Tibial nerve (tissue), 4 donors: ENCODE measurements around the gene TYMP.

ENCODE experiments used
- EP300 ChIP-seq, 2 donors: sonication (generic); formaldehyde crosslinking; IDR thresholded peaks; one replicate each; pipeline ENCODE4 v1.6.1; 2017; ENCODE audit warnings: antibody characterized with exemption in 2 of 2, mild to moderate bottlenecking in 1 of 2
- POLR2A ChIP-seq, 2 donors: fragments of 450-650 bp; IDR thresholded peaks; one replicate each; pipeline ENCODE4 v1.6.1; 2017; ENCODE audit warnings: antibody characterized with exemption in 2 of 2, mild to moderate bottlenecking in 2 of 2, moderate library complexity in 2 of 2
- TF ChIP-seq, protein P1 (sequence below), 5 experiments: fragments of 200-600 bp in 3 of 5; fragments of 450-650 bp in 2 of 5; sonication (generic) in 3 of 5; IDR thresholded peaks; one replicate each; pipeline ENCODE4 v1.5.1; 2016 to 2019; ENCODE audit warnings: antibody characterized with exemption in 5 of 5, mild to moderate bottlenecking in 3 of 5, moderate library complexity in 2 of 5

DNA sequence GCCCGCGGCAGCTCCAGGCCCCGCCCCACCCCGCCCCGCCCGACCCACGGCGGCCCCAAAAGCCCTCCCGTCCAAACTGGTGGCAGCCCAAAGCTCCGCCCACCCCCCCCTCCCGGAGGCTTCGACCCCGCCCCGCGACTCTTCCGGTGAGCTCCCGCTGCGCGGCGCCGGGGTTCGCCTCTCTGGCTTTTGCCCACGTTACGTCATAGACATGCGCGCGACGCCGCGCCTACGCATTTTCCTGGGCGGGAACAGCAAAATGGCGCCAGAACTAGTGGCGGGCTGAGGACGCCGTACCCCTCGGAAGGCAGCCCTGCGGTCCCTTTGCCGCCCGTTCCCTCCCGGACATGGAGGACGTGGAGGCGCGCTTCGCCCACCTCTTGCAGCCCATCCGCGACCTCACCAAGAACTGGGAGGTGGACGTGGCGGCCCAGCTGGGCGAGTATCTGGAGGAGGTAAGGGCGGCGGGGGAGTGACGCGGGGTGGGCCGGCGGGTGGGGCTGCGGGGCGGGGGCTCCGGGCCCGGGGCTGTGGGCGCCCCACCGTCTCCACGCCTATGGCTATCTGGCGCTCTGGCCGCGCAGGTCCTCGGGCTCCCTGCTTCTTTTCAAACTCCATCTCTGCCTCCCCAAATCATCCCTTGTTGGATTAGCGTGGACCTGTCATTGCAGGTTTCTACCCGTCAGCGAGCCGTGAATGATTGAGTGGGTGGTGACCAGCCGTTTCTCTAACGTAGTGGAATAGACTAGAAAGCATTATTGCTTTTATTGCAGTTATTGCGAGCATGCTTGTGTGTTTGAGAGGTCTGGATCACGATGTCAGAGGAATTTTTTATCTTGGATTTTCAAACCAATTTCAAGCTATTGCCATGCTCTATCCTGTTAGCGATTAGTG, 21.6 kb downstream of the TYMP start, which contains the start of gene NCAPH2:
- TF ChIP-seq, protein P1, sequence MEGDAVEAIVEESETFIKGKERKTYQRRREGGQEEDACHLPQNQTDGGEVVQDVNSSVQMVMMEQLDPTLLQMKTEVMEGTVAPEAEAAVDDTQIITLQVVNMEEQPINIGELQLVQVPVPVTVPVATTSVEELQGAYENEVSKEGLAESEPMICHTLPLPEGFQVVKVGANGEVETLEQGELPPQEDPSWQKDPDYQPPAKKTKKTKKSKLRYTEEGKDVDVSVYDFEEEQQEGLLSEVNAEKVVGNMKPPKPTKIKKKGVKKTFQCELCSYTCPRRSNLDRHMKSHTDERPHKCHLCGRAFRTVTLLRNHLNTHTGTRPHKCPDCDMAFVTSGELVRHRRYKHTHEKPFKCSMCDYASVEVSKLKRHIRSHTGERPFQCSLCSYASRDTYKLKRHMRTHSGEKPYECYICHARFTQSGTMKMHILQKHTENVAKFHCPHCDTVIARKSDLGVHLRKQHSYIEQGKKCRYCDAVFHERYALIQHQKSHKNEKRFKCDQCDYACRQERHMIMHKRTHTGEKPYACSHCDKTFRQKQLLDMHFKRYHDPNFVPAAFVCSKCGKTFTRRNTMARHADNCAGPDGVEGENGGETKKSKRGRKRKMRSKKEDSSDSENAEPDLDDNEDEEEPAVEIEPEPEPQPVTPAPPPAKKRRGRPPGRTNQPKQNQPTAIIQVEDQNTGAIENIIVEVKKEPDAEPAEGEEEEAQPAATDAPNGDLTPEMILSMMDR (IDR thresholded peaks at IDR 0.05), result peak in 2 of 5 experiments; percentile 26 to 31
- peak; percentile 66 to 84 for TF ChIP-seq POLR2A (IDR thresholded peaks at IDR 0.05)
- TF ChIP-seq EP300 (IDR thresholded peaks at IDR 0.05), result peak; percentile 81 to 98
